Activated T-cell treated with anti-CD3 and anti-CD28 coated beads for 1 hour (primary cell): ENCODE data around the gene ANKRD17.
"Not testable (repeated sequence)": the region's sequence is repeated elsewhere in the genome, so short reads cannot be mapped to it uniquely, and the experiment has no call there.

Experiments used
- DNase-seq: peaks from one replicate; pipeline ENCODE4 v3.0.0-alpha.2; 2020; ENCODE audit warnings: low read depth

ANKRD17 gene

DNA sequence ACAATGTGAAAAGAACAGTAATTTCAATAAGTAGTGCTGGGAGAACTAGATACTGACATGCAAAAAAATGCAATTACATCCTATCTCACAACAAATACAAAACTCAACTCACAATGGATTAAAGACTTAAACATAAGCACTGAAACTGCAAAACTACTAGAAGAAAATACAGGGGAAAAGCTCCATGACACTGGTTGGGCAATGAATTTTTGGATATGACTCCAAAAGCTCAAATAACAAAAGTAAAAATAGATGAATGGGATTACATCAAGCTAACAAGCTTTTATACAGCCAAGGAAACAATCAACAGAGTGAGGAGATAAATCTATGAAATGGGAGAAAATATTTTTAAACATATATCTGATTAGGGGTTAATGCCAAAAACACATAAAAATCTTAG lies 53.1 kb downstream of the ANKRD17 start:
- no peak for DNase-seq

GRCh38 chr4:73203976-73204375 lies 54.6 kb downstream of the ANKRD17 start:
- not testable (repeated sequence) for DNase-seq

DNA sequence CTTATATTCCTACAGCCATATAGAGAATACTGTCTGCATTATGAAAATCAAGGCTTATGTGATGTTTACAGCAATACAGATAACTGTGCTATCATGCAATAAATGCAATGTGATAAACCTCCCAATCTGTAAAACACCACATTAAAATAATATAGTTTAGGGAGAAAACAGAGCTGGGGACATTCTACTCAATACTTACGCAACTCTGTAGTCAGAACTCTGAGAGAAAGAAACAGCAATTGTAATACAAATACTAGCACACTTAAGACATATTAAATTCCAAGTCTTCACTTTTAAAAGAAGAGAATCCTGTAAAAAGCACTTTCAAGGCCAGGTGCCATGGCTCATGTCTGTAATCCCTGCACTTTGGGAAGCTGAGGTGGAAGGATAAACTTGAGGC lies 61.4 kb downstream of the ANKRD17 start:
- DNase-seq = no peak

- DNase-seq = no peak
These were observed 64.5 kb downstream of the ANKRD17 start for GRCh38 chr4:73194064-73194463.

GRCh38 chr4:73193659-73194058 lies 64.9 kb downstream of the ANKRD17 start:
- no peak for DNase-seq

DNA sequence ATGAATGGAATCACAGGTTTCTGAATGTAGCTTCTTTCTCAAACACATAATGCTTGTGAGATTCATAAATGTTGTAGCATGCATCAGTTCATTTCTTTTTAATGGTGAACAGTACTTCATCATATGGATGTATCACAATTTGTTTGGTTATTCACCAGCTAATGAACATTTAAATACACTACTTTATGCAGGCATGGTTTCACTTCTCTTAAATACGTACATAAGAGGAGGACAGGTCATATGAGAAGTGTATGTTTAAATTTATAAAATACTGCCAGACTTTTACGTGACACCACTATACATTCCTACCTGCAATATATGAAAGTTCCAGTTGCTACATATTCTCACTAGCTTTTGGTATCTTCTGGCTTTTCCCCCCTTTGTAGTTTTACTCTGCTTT lies 65.4 kb downstream of the ANKRD17 start:
- DNase-seq = no peak

DNA sequence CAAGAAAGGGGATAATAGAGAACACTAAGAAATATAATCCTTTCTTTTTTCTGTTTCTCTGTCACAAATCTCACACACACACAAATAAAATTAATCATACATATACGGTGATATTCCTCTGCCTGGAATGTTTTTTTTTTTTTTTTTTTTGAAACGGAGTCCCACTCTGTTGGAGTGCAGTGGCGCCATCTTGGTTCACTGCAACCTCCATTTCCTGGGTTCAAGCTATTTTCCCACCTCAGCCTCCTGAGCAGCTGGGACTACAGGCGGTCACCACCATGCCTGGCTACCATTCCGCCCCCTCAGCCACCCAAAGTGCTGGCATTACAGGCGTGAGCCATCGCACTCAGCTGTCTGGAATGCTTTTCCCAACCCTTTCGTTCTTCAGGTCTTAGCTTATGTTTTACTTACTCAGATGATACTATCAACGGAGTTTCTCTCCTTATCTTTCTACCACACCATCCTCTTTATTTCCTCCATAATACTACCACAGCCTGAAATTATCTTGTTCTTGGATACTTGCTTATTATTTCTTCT lies 69.3 kb downstream of the ANKRD17 start:
- no peak for DNase-seq

DNA sequence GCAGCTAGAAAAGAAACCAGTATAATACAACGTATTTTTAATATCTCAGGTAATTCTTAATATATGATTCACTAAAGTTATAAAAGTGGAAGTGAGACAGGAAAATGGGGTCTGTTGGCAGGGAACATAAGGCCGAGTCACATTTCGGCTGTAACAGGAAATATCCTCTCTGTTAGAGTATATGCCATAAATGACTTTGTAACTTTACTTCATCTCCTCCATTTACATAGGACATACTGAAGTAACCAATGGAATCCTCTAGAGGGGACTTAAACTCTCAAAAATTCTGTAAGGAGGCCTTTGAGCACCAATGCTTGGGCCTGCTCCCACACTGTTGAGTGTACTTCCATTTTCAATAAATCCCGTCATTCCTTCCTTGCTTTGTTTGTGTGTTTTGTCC lies 71.3 kb downstream of the ANKRD17 start:
- no peak for DNase-seq

DNA sequence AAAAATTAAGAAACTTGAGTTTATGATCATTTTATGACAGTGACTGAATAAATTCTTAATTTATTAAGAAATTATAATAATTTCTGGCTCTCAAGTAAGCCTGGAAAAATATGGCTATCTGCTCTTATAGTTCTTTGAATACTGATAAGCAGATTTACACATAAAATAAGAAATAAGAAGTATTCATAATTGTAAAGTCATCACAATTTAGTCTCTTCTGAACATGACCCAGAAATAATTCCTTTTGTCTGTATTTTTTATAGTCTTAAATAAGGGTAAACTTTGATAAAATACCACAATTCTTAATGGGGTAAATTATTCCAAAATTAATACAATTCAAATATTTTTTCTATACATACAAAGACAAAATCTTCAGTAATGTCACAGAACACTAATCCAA lies 72.7 kb downstream of the ANKRD17 start:
- DNase-seq = no peak

GRCh38 chr4:73181231-73181630 lies 77.4 kb downstream of the ANKRD17 start:
- no peak for DNase-seq

DNA sequence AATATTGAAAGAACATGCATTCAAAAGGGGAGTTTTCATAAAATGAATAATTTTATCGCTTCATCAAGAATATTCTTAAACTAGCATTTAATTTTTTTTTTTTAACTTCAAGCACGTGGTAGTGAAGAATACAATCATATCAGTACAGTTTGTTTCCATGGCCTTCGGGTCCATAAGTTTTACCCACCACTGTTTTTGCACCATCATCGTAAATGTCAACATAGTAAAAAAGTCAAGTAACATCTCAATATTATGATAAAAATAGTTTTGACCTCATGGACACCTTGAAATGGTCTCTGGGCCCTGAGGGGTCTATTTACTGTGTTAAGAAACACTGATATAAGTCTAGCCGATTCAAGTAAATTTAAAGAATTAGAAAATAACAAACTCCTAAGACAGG lies 80.2 kb downstream of the ANKRD17 start:
- no peak for DNase-seq

- no peak for DNase-seq
These were observed 86.4 kb downstream of the ANKRD17 start for GRCh38 chr4:73172161-73172560.

DNA sequence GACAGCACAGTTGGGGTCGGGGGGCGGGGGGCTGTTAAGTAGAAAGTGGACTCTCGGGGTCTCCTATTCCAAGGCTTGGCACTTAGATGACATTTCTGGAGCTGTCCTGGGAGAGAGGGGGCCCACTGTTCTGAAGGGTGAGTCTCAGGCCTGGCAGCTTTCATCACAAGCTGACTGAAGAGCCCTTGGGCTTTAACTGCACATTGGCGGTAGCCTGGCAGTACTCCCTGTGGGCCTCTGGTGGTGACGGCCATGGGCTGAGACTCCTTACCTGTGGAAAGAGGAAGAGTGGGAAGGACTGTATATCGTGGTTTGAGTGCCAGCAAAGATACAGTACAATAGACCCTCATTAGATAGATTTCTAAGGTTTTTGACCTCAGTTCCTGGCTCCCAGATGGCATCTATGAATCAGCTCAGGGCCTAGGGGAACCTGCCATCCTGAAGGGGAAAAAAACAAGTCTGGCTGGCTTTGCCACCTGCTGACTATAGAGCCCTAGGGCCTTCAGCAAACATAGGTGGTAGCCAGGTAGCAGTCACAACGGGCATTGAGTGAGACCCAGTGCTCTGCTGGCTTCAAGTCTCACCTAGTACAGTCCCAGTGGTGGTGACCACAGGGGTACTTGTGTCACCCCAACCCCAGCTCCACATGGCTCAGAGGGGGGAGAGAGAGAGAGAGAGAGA lies 87.9 kb downstream of the ANKRD17 start:
- no peak for DNase-seq

GRCh38 chr4:73166212-73166611 lies 92.4 kb downstream of the ANKRD17 start:
- no peak for DNase-seq

DNA sequence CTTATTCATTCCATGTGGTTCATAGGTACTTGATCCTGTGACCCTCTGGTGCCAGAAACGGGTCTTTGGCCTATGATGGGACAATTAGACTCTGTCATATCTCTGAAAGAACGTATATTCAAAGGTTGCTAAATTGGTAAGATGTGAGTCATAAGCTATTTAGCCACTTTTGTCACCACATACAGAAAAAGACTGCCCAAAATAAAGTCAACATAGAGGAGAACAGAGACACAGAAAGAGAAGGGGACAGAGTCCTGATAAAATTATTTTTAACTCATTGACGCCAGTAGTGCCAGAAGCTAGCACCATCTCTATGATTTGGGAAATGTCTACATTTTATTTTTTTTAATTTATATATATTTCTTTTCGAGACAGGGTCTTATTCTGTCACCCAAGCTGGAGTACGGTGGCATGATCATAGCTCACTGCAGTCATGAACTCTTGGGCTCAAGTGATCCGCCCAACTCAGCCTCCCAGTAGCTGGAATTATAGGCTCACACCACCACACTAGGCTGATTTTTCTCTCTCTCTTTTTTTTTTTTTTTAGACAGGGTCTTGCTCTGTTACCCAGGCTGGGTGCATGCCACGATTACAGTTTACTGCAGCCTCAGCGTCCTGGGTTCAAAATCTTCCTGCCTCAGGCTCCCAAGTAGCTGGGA lies 96.9 kb downstream of the ANKRD17 start:
- DNase-seq = no peak

- DNase-seq = no peak
These were observed 102.2 kb downstream of the ANKRD17 start for GRCh38 chr4:73156394-73156793.

DNA sequence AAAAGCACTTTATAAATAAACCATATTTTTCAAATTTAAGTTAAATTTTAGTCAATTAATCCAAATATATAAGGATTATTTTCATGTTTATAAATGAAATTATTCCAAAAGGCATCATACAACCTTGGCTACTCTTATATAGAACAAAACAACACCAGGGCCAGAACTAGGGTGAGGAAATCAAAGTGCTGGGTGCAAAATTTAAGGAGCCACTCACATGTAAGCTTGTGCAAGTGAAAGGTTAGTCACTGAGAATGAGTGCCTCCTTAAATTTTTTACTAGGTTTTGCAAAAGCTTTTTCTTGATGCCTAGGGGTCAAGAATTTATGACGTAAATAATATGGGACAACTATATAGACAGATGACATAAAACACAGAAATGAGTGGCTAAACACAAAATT lies 105.7 kb downstream of the ANKRD17 start:
- DNase-seq = no peak

DNA sequence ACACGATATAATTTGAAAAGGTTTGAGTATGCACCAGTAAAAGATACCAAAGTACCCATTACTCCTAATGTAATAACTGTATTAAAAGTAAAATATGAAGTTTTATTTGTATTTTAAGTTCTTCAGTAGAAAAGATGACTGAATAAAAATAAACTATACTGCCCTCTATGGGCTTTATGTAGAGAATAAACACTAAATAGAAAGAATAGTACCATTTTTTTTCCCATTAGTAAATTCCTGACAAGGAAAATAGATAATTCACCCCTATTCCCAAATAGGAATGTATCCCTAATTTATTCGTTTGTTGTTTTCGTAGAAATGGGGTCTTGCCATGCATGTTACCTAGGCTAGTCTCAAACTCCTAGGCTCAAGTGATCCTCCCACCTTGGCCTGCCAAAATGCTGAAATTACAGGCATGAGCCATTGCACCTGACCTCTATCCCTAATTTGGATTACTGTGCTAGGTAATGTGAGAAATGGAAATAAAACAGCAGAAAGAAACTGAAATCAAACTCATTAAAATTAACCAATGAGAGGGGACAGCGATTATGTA lies 115.5 kb downstream of the ANKRD17 start:
- DNase-seq = no peak

DNA sequence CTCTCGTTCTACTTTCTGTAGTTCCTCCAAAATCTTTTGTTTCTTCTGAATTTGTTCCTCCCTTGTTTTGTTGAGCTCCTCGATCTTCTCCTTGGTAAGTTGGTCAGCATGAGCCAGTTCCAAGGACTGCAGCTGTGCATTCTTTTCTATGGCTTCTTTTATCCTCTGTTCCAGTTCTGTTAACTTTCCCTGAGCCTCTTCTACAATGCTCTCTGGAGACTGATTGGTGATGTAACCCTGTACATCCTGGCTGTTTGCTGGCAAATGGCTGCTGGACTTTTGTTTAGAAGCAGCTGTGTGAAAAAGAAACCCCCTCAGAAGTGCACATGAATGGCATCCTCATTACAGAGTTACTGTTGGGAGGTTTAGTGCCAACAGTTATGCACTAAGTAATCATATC lies 118.6 kb downstream of the ANKRD17 start:
- no peak for DNase-seq

DNA sequence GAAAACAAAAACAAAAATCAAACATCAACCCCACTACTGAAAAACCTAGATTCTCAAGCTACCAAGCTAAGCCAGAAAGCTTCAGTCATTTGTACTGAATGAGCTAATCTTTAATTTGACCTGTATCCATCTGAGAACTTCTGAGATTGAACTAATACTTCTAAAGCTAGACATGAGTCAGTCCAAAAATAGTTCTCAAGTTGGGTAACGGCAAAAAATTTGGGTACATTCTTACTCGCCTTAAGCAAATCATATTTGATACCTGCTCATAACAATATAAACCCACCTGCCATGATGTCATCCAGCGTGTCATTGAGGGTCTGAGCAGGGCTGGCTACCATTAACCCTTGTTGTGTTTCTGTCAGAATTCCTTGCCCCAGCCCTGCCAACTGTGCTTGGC lies 119.4 kb downstream of the ANKRD17 start:
- DNase-seq = no peak

- DNase-seq = no peak
These were observed 121.5 kb downstream of the ANKRD17 start for GRCh38 chr4:73137121-73137520.

- no peak for DNase-seq
These were observed 124.8 kb downstream of the ANKRD17 start for GRCh38 chr4:73133784-73134183.

DNA sequence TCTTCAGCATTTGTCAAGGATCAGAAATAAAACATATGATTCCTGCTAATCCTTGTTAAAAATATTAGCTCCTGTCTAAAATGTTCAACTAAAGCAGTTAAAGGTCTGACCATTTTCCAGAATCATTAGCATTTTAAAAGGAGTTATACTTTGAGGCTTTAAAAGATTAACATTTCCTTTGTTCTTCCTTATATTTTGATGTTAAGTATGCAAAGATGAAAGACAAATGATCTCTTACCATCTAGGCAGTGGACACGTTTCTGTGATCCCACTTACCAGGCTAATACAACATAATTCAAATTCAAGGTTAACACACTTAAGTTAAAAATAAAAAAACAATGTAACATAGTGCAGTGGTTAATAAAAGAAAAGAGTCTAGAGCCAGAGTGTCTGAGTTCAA lies 127.3 kb downstream of the ANKRD17 start:
- DNase-seq = no peak

- no peak for DNase-seq
These were observed 129.3 kb downstream of the ANKRD17 start for GRCh38 chr4:73129319-73129718.
